ENCODE results near the gene NOL11. TPM values are rescaled to one million over a fixed set of nuclear protein-coding genes. Genes with fewer than 3 reads are reported as not detected.

NOL11 gene
- total and polyA plus RNA-seq, 2 of the 4 experiments (the other 2 are of a cell fraction), result 26.2 to 58.3 TPM

DNA sequence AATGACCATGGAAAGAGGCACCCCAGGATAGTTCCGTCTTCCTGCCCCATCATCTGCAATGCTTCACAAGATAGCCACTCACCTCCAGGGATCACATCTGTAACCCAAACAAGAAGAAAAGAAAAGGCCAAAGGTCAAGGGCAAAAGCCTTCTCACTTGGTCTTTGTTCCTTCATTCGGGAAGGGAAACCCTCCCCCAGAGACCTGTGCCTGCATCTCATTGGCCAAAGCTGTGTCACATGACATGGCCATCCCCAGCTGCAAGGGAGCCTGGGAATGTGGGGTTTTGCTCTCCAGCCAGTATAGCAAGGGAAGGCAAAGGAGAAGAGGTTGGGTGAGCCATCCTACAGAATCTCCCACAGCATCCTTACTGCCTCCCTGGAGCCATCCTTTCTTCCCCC is 47.9 kb downstream of the NOL11 start:
- H3K4me1 ChIP-seq (ENCODE audit: control insufficient read depth, insufficient read depth, low read length), result no peaks in the 10 kb centered on the region
- no peak overlapping the region for H3K14ac ChIP-seq (replicated peaks; ENCODE audit: low read depth, low read length)
- BruUV-seq (replicated peaks), result no TSS peak
- H3K9ac ChIP-seq (ENCODE audit: low read depth, low read length), result no peak overlapping the region
- H2BK120ac ChIP-seq (ENCODE audit: low read depth, low read length), result no peak overlapping the region
- H4K20me1 ChIP-seq (ENCODE audit: insufficient read depth, low read length), result no peaks in the 10 kb centered on the region
- no peak overlapping the region for H2BK5ac ChIP-seq (ENCODE audit: low read depth, low read length, poor library complexity, severe bottlenecking)
- H3K56ac ChIP-seq (ENCODE audit: extremely low read depth, insufficient read depth, low read length), result no peak overlapping the region
- ChIA-PET POLR2A (ENCODE audit: unreplicated experiment) (interaction anchor here (0.6 kb wide), 1 partner anchor 315 kb away, joined by 3 read pairs; no protein-coding TSS in a partner anchor), CTCF (no interaction called here)
- no peak overlapping the region for H4K91ac ChIP-seq (ENCODE audit: insufficient read depth, low read depth, low read length)
- in situ Hi-C loops (cut with MboI; ENCODE audit: low sequenced_read_pairs), result no loop called here
- H3K27me3 ChIP-seq (ENCODE audit: control insufficient read depth, insufficient read depth, low read length), result no peaks in the 10 kb centered on the region
- no peak for ATAC-seq (ENCODE audit: low read depth)
- dilution Hi-C loops (cut with HindIII; ENCODE audit: low sequenced_read_pairs, unreplicated experiment), result no loop called here
- H2BK20ac ChIP-seq (ENCODE audit: low read depth, low read length), result no peak overlapping the region
- no peak overlapping the region for H2AFZ ChIP-seq (replicated peaks; ENCODE audit: low read length, poor library complexity)
- no peak overlapping the region for H4K5ac ChIP-seq (ENCODE audit: low read depth, low read length)
- no peaks in the 10 kb centered on the region for H3K9me3 ChIP-seq (ENCODE audit: control insufficient read depth, insufficient read depth, low read length)
- intact Hi-C loops (cut with micrococcal nuclease), result no loop called here
- DNase-seq, result no peak
- H3K9me1 ChIP-seq (ENCODE audit: insufficient read depth, low read length), result no peaks in the 10 kb centered on the region
- no peak overlapping the region for H2BK15ac ChIP-seq (ENCODE audit: low read depth, low read length)
- no peak overlapping the region for H3K4me3 ChIP-seq (ENCODE audit: insufficient read depth, low read depth, low read length)
- H3K4ac ChIP-seq (ENCODE audit: low read depth, low read length), result no peak overlapping the region
- no peak overlapping the region for H3K27ac ChIP-seq (ENCODE audit: insufficient read depth, low read length)
- no peak overlapping the region for H2AK9ac ChIP-seq (replicated peaks; ENCODE audit: low read depth, low read length, poor library complexity)
- no peaks in the 10 kb centered on the region for H3K36me3 ChIP-seq (ENCODE audit: control insufficient read depth, insufficient read depth, low read length)
- TF ChIP-seq, protein P1, sequence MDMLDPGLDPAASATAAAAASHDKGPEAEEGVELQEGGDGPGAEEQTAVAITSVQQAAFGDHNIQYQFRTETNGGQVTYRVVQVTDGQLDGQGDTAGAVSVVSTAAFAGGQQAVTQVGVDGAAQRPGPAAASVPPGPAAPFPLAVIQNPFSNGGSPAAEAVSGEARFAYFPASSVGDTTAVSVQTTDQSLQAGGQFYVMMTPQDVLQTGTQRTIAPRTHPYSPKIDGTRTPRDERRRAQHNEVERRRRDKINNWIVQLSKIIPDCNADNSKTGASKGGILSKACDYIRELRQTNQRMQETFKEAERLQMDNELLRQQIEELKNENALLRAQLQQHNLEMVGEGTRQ (IDR thresholded peaks at IDR 0.05; ENCODE audit: low read depth, low read length), result no peak
- TF ChIP-seq BHLHE40 (IDR thresholded peaks at IDR 0.05; ENCODE audit: low read depth, low read length) (no peak), RAD21 (IDR thresholded peaks at IDR 0.05; ENCODE audit: low read length) (no peak), RCOR1 (IDR thresholded peaks at IDR 0.05; ENCODE audit: insufficient replicate concordance, low read length) (no peak), MXI1 (IDR thresholded peaks at IDR 0.05; ENCODE audit: borderline replicate concordance, low read depth, low read length) (no peak)
- no peak overlapping the region for H2AK5ac ChIP-seq (ENCODE audit: low read depth, low read length)
- 100% methylated on average over 1 of the region's 2 CpGs; no CpG with 5 or more reads in 1 of the 2 experiments for WGBS, 2 experiments (ENCODE audit: extremely low coverage in 2 of 2, insufficient read length in 1 of 2)
- H3K18ac ChIP-seq (ENCODE audit: low read depth, low read length), result no peak overlapping the region
- no peak overlapping the region for H3K23ac ChIP-seq (ENCODE audit: low read depth, low read length)
- H3K4me2 ChIP-seq (ENCODE audit: low read depth, low read length), result no peak overlapping the region
- no peaks in the 10 kb centered on the region for H3K79me1 ChIP-seq (ENCODE audit: low read depth in 1 of 2, low read length in 2 of 2)
- H4K8ac ChIP-seq (ENCODE audit: low read depth in 2 of 2, low read length in 2 of 2), result no peak overlapping the region
